Ammon's horn (tissue), 1 donor: ENCODE results near the gene SDK1.

Experiments used
- DNase-seq: peaks from one replicate; pipeline ENCODE4 v3.0.0-alpha.2; 2016; ENCODE audit warnings: low spot score

SDK1 gene

GRCh38 chr7:3787717-3788264, 486.7 kb downstream of the SDK1 start:
- DNase-seq, result peak; percentile 8

GRCh38 chr7:3790803-3791202, 489.8 kb downstream of the SDK1 start:
- DNase-seq, result no peak

GRCh38 chr7:3791327-3791726, 490.3 kb downstream of the SDK1 start:
- no peak for DNase-seq

DNA sequence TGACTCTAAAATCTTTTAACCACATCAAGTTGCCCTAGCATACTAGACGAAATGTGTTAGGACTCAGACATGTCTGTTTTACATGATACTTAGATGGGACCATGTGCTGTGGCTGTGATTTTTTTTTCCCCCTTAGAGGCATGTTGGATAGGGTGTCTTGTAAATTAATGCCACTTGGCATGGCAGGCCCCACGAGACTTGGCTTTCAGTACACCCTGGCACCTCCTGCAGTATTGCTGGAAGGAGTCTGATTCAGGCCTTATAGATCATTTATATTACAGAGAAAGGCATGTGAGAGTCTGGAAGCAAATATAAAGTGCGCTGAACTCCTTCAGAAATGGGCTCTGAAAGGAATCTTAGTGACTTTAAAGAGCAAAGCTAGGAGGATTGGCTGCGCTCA, 494.1 kb downstream of the SDK1 start:
- no peak for DNase-seq

DNA sequence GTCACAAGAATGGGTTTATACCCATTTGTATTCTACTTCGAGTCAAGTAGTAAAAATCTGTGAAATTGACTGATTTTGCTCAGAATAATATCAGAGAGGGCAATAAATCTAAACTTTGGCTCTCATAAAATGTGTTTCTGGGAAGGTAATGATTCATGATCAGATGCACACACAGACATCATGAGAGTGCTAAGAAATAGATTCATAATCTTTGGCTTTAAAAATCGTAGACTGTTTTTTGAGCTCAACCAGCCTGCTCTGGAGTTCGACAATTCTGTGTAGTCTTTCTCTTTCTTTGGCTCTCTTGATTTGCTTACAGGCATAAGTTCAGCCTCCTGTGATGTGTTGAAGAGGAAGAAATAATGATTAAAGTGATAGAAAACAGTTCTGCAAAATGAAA, 494.7 kb downstream of the SDK1 start:
- no peak for DNase-seq

DNA sequence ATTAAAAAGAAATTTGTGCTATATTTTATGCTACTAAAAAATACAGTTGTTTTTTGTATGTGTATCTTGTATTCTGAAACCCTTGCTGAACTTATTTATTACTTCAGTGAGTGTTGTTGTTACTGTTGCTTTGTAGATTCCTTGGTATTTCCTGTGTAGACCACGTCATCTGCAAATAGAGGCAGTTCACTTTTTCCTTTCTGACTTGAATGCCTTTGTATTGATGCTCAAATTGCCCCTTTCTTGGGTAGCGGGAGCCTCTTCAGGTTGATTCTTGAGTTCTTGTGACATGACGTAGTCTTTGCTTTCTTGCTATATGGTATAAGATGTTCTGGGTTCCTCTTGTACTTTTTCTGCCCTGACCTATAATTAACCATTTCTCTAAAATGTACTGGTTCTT, 504.1 kb downstream of the SDK1 start:
- DNase-seq, result no peak

- DNase-seq, result no peak
Observed at GRCh38 chr7:3806516-3806915, 505.5 kb downstream of the SDK1 start.

DNA sequence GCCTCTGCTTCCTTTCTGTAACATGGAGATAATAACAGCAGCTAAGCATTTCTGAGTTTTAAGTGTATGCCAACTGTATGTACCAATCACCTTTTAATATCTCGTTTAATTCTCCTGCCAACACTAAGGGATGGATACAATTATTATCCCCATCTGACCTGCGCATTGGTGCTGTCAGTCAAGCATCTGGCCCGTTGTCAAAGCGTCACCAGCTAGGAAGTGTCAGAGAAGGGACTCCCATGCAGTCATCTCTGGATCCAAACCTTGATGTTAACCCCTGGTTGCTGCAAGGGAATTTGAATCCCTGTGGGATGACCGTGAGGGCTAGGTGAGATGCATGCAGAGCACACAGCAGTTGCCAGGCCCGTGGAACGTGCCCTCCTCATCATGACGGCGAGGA, 506.8 kb downstream of the SDK1 start:
- DNase-seq, result no peak

DNA sequence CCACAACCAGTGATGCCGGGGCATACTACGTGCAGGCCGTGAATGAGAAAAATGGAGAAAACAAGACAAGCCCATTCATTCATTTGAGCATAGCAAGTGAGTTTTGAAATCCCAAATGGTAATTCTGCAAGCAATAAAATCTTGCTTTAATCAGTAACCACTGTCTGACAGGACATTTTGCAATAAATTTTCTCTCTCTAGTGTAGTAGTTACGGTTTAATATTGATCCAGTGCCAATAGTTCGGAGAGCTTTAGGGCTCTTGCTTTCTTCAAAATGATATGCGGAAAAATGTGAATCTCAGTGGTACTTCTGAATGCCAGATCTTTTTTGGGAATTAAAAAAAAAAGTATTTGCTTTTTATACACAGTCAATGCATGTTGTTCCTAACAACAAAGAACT, 520.4 kb downstream of the SDK1 start:
- DNase-seq, result no peak

GRCh38 chr7:3825491-3825890, 524.4 kb downstream of the SDK1 start:
- no peak for DNase-seq

GRCh38 chr7:3832199-3832598, 531.1 kb downstream of the SDK1 start:
- DNase-seq, result no peak

DNA sequence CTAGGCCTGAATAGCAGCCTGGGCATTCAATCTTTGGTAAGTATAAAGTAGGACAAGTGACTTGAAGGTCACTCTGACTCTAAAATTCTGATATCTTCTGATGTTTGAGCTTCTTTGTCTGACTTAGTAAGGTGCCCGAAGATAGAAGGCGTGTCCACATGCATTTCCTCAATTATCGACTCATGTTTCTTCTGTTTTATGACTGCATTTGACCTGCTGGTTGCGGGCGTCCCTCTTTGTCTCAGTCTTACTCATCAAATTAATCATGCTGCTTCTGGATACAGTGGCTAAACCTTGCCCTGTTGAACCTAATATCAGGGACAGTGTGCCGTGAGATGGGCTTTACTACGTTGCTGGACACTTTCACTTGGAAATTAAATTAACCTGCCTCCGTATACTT, 534.1 kb downstream of the SDK1 start:
- no peak for DNase-seq

- DNase-seq, result no peak
Observed at GRCh38 chr7:3836855-3837254, 535.8 kb downstream of the SDK1 start.

DNA sequence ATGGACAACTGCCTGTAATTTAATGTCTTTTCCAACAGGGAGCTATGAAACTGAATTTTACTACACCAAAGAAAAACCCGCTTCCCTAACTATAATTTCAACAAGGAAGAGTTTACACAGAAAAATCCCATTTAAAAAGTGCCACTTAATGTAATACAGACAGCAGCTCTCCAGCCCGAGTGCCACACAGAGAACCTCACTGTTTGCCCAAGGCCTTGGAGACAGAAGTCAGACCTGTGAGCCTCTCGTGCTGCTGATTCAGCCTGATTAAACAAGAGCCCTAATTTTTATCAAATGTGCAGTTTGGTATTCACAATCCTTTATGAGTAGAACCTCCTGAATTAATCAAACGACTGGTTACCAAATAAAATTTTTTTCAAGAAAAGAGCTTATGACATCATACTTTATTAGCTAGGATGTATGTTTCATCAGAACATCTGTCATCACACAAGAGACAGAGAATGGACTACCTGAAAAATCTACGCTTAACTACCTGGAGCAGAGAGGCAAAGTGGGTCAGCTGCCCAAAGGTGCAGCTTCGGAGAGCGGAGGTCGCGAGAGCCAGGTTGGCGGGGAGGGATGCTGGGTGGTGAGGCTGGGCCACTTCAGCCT, 543.6 kb downstream of the SDK1 start:
- no peak for DNase-seq

DNA sequence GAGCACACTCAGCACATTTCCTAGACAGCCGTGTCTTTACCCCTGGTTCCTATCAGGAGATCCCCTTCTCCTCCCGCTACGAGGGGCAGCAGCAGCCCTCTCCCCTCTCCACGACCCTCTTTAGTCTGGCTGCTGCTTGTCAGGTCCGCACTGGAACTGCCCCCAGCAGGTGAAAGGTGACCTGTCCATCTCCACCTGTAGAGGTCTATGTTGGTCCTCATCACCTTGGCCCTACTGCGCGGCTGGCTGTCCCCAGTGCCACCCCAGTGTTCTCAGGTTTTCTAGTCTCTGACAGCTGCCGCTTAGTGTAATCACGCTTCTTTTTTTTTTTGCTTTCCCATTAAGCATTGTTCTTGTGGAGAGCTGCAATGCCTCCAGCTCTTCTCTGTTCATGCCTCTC, 545.7 kb downstream of the SDK1 start:
- no peak for DNase-seq

DNA sequence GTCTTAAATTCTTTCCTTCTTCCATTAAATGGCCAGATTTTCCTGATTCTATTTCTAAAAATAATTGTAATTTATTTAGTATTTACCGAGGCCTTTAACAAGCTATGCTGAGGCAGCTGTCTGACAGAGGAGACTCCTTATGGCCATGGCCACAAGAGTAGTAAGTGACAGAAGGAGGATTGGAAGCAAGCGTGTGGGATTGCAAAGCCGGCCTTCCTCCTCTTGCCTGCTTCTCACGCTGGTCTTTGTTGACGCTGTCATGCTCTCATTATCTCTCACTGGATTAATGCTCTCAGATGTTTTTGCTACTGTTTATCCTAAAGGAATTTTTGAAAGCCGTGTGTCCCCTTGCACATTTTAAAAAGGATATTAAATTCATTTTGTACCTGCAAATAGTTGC, 546.3 kb downstream of the SDK1 start:
- DNase-seq, result no peak

GRCh38 chr7:3859431-3859830, 558.4 kb downstream of the SDK1 start:
- no peak for DNase-seq

GRCh38 chr7:3860932-3861331, 559.9 kb downstream of the SDK1 start:
- no peak for DNase-seq

GRCh38 chr7:3861386-3861785, 560.3 kb downstream of the SDK1 start:
- DNase-seq, result no peak

DNA sequence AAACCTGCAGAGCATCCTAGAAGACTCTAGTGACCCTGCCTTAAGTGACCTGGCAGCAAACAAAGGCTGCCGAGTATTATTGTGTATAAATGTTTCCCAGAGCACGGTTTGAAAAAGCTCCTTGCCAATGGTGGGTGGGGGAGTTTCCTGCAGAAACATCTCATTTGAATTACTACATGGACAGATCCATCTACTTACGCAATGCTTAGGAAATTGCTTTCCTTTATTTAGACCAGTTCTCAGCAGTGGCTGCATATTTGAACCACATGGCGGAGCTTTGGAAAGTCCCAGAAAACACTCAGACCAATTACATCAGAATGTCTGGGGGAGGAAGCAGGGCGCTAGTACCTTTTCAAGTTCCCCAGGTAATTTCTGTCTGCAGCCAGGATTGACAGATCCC, 560.9 kb downstream of the SDK1 start:
- DNase-seq, result no peak

DNA sequence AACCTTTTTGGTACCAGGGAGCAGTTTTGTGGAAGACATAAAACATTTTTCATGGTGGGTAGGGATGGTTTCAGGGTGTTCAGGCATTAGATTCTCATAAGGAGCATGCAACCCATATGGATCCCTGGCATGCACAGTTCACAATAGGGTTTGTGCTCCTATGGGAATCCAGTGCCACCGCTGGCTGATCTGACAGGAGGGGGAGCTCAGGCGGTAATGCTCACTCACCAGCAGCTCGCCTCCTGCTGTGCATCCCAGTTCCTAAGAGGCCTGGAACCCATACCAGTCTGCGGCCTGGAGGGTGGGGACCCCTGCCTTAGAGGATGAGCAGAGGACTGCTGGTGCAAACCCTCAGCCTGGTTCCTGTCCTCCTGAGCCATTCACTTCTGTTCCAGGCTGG, 561.7 kb downstream of the SDK1 start:
- no peak for DNase-seq

- DNase-seq, result no peak
Observed at GRCh38 chr7:3866277-3866676, 565.2 kb downstream of the SDK1 start.

DNA sequence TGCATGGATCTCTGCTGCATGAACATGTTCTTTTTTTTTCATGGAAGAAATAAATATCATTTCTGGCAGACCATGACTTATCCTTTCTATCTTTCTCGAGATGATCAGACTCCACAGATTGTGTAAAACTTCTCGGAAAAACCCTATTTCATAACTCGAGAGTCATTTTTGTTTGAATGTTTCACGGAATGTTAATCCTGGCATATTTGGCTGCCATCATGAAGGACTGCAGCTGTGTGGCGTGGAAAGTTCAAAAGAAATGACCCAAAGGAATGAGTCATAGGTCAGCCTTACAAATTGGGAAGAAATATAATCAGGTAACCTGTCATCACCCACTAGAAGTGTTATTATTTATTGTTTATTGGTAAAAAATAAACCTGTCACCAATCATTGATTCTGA, 566.8 kb downstream of the SDK1 start:
- DNase-seq, result no peak

- no peak for DNase-seq
Observed at GRCh38 chr7:3879355-3880075, 578.5 kb downstream of the SDK1 start.
